Stimulated activated CD4-positive, alpha-beta T cell treated with anti-CD3 and anti-CD28 coated beads, Interleukin-15, amount 100 ng/mL, for 48 hours (primary cell): ENCODE measurements around the gene PRXL2A.
"Not testable (repeated sequence)": the region's sequence is repeated elsewhere in the genome, so short reads cannot be mapped to it uniquely, and the experiment has no call there.

Experiments
- DNase-seq, 2 donors: peaks; one replicate each; pipeline ENCODE4 v3.0.0-alpha.2; 2020; ENCODE audit warnings: low read depth in 2 of 2

Gene PRXL2A

GRCh38 chr10:80411681-80412220, 3.4 kb downstream of the PRXL2A start:
- no peak for DNase-seq

- no peak for DNase-seq
Observed at GRCh38 chr10:80412486-80412885, 4.1 kb downstream of the PRXL2A start.

GRCh38 chr10:80413271-80413996, 5.1 kb downstream of the PRXL2A start:
- DNase-seq, result no peak

GRCh38 chr10:80414142-80414895, 6.0 kb downstream of the PRXL2A start:
- DNase-seq, result no peak

GRCh38 chr10:80415734-80416478, 7.6 kb downstream of the PRXL2A start:
- no peak for DNase-seq

GRCh38 chr10:80416479-80417098, 8.2 kb downstream of the PRXL2A start:
- DNase-seq, result no peak

- not testable (repeated sequence) for DNase-seq
Observed at GRCh38 chr10:80417256-80417655, 8.9 kb downstream of the PRXL2A start.

GRCh38 chr10:80421050-80421706, 12.8 kb downstream of the PRXL2A start:
- DNase-seq, result no peak

- no peak for DNase-seq
Observed at GRCh38 chr10:80421707-80422536, 13.6 kb downstream of the PRXL2A start.

GRCh38 chr10:80425901-80426300, 17.6 kb downstream of the PRXL2A start:
- no peak for DNase-seq

GRCh38 chr10:80427541-80427940, 19.2 kb downstream of the PRXL2A start:
- no peak for DNase-seq

GRCh38 chr10:80429521-80429973, 21.2 kb downstream of the PRXL2A start:
- DNase-seq, result no peak

GRCh38 chr10:80433134-80433533, 24.8 kb downstream of the PRXL2A start:
- no peak for DNase-seq

- DNase-seq, result no peak
Observed at GRCh38 chr10:80436446-80437098, 28.2 kb downstream of the PRXL2A start.

GRCh38 chr10:80437227-80437626, 28.9 kb downstream of the PRXL2A start:
- DNase-seq, result no peak

- no peak for DNase-seq
Observed at GRCh38 chr10:80441831-80442230, 33.5 kb downstream of the PRXL2A start.

- DNase-seq, result no peak
Observed at GRCh38 chr10:80442879-80443278, 34.5 kb downstream of the PRXL2A start.

GRCh38 chr10:80443531-80443974, 35.2 kb downstream of the PRXL2A start:
- DNase-seq, result no peak

GRCh38 chr10:80444124-80444523, 35.8 kb downstream of the PRXL2A start:
- DNase-seq, result no peak
